ENCODE results near the gene ESRRA.

DNA sequence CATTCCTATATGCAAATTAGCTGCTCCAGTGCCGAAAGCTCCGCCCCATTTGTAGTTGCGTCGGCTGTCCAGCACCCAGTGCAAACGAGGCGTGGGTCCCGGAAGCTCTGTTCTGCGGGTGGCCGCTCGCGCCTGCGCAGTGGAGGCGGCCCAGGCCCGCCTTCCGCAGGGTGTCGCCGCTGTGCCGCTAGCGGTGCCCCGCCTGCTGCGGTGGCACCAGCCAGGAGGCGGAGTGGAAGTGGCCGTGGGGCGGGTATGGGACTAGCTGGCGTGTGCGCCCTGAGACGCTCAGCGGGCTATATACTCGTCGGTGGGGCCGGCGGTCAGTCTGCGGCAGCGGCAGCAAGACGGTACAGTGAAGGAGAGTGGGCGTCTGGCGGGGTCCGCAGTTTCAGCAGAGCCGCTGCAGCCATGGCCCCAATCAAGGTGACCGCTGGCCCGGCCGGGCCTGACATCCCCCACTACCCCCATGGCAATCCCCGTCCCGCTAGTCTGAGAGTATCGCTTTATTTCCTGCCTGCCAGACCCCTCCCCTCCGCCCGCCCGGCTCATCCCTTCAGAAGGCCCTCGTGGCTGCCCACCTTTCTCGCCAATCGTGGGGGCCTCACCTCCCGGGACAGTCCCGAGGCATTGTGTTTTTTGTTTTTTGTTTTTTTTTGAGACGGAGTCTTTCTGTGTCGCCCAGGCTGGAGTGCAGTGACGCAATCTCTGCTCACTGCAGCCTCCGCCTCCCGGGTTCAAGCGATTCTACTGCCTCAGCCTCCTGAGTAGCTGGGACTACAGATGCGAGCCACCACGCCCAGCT lies 12.8 kb downstream of the ESRRA start, which contains the start of gene PRDX5:
- TF ChIP-seq, protein P1, sequence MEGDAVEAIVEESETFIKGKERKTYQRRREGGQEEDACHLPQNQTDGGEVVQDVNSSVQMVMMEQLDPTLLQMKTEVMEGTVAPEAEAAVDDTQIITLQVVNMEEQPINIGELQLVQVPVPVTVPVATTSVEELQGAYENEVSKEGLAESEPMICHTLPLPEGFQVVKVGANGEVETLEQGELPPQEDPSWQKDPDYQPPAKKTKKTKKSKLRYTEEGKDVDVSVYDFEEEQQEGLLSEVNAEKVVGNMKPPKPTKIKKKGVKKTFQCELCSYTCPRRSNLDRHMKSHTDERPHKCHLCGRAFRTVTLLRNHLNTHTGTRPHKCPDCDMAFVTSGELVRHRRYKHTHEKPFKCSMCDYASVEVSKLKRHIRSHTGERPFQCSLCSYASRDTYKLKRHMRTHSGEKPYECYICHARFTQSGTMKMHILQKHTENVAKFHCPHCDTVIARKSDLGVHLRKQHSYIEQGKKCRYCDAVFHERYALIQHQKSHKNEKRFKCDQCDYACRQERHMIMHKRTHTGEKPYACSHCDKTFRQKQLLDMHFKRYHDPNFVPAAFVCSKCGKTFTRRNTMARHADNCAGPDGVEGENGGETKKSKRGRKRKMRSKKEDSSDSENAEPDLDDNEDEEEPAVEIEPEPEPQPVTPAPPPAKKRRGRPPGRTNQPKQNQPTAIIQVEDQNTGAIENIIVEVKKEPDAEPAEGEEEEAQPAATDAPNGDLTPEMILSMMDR (IDR thresholded peaks at IDR 0.05): peak; percentile 25 to 50 (median 36)
- TF ChIP-seq POLR2A (IDR thresholded peaks at IDR 0.05): peak; percentile 91
